ENCODE data around the gene BICC1.

The BICC1 gene

DNA sequence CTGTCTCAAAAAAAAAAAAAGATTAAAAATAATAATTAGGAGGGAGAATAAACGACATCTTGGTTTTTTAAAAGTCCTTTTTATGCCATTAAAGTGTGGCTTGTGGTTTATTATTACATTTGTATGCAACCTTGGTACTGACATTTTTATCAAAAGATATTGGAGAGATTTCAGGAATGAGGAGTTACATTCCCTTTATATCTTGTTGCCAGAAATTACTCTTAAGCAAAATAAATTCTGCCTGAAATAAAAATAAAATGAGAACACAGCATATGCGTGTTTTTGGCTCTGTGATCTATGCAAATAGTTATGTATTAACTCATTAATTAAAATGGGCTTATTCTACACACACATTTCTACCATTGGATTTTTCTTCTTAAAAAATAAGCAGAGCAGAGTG is 202.4 kb downstream of the BICC1 start:
- TF ChIP-seq, protein P1, sequence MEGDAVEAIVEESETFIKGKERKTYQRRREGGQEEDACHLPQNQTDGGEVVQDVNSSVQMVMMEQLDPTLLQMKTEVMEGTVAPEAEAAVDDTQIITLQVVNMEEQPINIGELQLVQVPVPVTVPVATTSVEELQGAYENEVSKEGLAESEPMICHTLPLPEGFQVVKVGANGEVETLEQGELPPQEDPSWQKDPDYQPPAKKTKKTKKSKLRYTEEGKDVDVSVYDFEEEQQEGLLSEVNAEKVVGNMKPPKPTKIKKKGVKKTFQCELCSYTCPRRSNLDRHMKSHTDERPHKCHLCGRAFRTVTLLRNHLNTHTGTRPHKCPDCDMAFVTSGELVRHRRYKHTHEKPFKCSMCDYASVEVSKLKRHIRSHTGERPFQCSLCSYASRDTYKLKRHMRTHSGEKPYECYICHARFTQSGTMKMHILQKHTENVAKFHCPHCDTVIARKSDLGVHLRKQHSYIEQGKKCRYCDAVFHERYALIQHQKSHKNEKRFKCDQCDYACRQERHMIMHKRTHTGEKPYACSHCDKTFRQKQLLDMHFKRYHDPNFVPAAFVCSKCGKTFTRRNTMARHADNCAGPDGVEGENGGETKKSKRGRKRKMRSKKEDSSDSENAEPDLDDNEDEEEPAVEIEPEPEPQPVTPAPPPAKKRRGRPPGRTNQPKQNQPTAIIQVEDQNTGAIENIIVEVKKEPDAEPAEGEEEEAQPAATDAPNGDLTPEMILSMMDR (IDR thresholded peaks at IDR 0.05; ENCODE audit: insufficient read depth, low read depth, low read length, missing control alignments), result no peak
- no peak for DNase-seq (ENCODE audit: low read depth)
- no peak overlapping the region for H3K4me3 ChIP-seq (ENCODE audit: low read depth, low read length)

DNA sequence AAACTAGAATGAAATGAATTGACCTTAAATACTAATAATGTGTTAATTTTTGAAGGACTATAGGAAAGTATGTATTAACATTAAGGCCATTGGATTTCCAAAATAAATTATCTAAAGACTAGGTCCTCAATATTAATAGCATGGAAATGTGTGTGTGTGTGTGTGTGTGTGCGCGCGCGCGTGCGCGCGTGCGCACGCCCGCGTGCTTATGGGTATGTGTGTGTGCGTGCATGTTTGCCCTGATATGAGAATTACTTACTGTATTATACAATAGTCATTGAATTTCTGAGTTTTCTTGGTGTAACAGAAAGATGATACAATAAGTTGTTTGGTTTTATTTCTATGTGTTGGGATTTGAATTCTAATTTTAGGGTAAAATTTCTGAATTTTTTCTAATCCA is 205.9 kb downstream of the BICC1 start:
- DNase-seq (ENCODE audit: low read depth), result no peak
- TF ChIP-seq, protein P1 (IDR thresholded peaks at IDR 0.05; ENCODE audit: insufficient read depth, low read depth, low read length, missing control alignments), result no peak

GRCh38 chr10:58721601-58722281 is 209.1 kb downstream of the BICC1 start:
- no peak overlapping the region for H3K4me3 ChIP-seq (ENCODE audit: low read depth, low read length)
- TF ChIP-seq, protein P1 (IDR thresholded peaks at IDR 0.05; ENCODE audit: insufficient read depth, low read depth, low read length, missing control alignments), result no peak
- DNase-seq (ENCODE audit: low read depth), result no peak

More for the DNA sequence above, 205.9 kb downstream of the BICC1 start:
- H3K4me3 ChIP-seq (ENCODE audit: low read depth, low read length), result no peak overlapping the region

DNA sequence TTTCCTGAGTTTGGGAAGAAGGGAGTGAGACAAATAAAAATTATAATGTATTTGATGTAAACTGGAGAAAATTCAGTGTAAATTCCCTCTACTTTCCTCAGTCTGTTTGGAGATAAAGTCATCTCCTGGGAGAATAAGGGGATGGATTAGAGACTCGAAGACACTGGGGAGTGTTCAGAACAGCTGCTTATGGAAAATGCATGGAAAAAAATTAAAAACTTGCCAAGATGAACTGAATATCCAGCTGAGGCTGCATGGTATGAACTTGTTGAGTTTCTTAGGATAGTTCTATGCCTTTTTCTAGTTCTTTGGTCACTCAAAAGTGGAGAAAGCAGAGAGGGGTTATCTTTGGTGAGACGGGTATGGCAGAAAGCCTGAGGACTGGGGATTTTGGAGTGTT is 210.5 kb downstream of the BICC1 start:
- TF ChIP-seq, protein P1 (IDR thresholded peaks at IDR 0.05; ENCODE audit: insufficient read depth, low read depth, low read length, missing control alignments), result no peak

DNA sequence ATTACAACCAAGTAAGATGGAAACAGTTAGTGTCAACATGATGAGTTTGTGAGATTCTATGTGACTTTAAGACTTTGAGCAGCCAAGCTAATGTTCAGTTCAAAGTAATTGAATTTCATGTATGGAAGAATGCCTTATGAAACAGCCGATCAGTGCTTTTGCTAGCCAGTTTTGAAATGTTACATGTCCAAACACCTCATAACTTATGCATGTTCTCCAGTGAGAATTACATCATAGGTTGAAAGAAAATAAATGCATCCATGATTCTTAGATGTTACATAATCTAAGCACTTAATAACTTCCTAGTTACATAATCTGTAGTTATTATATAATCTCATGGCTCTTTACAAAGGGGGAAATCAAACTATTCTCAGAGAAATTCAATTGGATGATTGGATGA is 211.3 kb downstream of the BICC1 start:
- no peak overlapping the region for H3K4me3 ChIP-seq (ENCODE audit: low read depth, low read length)
- TF ChIP-seq, protein P1 (IDR thresholded peaks at IDR 0.05; ENCODE audit: insufficient read depth, low read depth, low read length, missing control alignments), result no peak
- no peak for DNase-seq (ENCODE audit: low read depth)

More for the DNA sequence above, 210.5 kb downstream of the BICC1 start:
- DNase-seq (ENCODE audit: low read depth), result no peak
- no peak overlapping the region for H3K4me3 ChIP-seq (ENCODE audit: low read depth, low read length)

GRCh38 chr10:58724781-58725180 is 212.1 kb downstream of the BICC1 start:
- no peak overlapping the region for H3K4me3 ChIP-seq (ENCODE audit: low read depth, low read length)
- TF ChIP-seq, protein P1 (IDR thresholded peaks at IDR 0.05; ENCODE audit: insufficient read depth, low read depth, low read length, missing control alignments), result no peak
- DNase-seq (ENCODE audit: low read depth), result no peak

DNA sequence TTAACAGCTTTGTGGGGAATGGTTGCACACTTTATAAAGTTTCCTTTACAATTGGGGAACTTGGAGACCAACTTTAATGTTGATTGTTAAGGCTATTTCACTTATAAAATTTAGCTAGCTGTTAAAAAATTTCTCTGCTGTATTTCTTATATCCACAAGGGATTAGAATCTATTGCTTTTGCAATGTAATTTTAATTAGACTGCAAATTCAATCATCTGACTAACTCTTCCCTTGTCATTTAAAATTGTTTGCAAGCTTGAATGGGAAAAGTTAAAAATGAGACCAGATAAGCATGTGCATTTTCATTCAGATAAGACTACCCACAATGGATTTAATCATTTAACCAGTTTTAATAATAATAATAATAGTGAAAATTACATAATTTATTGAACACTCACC is 213.2 kb downstream of the BICC1 start:
- H3K4me3 ChIP-seq (ENCODE audit: low read depth, low read length), result no peak overlapping the region
- no peak for DNase-seq (ENCODE audit: low read depth)
- TF ChIP-seq, protein P1 (IDR thresholded peaks at IDR 0.05; ENCODE audit: insufficient read depth, low read depth, low read length, missing control alignments), result no peak
